T-cell (primary cell): Measurements from ENCODE around the gene CLSTN3. TPM values are rescaled to one million over a fixed set of nuclear protein-coding genes. Genes with fewer than 3 reads are reported as not detected.

Source experiments
- ATAC-seq, 4 experiments: fragments of 200-7000 bp in 3 of 4; fragments of 150-1000 bp in 1 of 4; cut with Tn5 transposase; replicated peaks in 1 of 4; 1 replicate in 3 of 4; 2 replicates in 1 of 4; pipeline ENCODE4 v1.10.0; 2021; ENCODE audit warnings: moderate library complexity in 3 of 4, mild to moderate bottlenecking in 2 of 4, moderate number of reproducible peaks in 1 of 4
- CTCF ChIA-PET, 2 donors: fragments of 300-600 bp; sonication (Branson Sonifier 250); formaldehyde crosslinking; loops; one replicate each; lab custom pipeline; 2022; ENCODE audit warnings: antibody characterized with exemption in 2 of 2; lab: Charles Lee
- POLR2A ChIA-PET, 2 donors: fragments of 300-600 bp; sonication (Branson Sonifier 250); formaldehyde crosslinking; loops; one replicate each; lab custom pipeline; 2022; ENCODE audit warnings: antibody characterized with exemption in 2 of 2; lab: Charles Lee
- DNase-seq, 35 experiments: peaks; one replicate each; pipeline versions ENCODE4 v3.0.0 to v3.0.0-alpha.2; 2013 to 2023
- H3K27ac ChIP-seq: one replicate; pipeline ENCODE4 v1.5.1; 2013; ENCODE audit warnings: low read length
- H3K27me3 ChIP-seq, 2 experiments: replicated peaks in 1 of 2; 1 replicate in 1 of 2; 2 replicates in 1 of 2; pipeline versions ENCODE4 v1.6.1 to v1.7.0; 2013; ENCODE audit warnings: low read length in 1 of 2, mixed read lengths in 1 of 2; ENCODE audit not compliant: control insufficient read depth in 2 of 2, insufficient read depth in 2 of 2; ENCODE audit errors: extremely low read depth in 1 of 2
- H3K36me3 ChIP-seq, 2 donors: 1 replicate in 1 of 2; 2 replicates in 1 of 2; pipeline versions ENCODE4 v1.6.1 to v1.7.0; 2013; ENCODE audit warnings: low read length in 1 of 2; ENCODE audit not compliant: control insufficient read depth in 2 of 2, insufficient read depth in 1 of 2; ENCODE audit errors: extremely low read depth in 1 of 2
- H3K4me1 ChIP-seq, 2 experiments: 1 replicate in 1 of 2; 2 replicates in 1 of 2; pipeline versions ENCODE4 v1.6.1 to v1.7.0; 2013; ENCODE audit warnings: low read length in 2 of 2, mixed read lengths in 1 of 2; ENCODE audit not compliant: insufficient read depth in 2 of 2, control insufficient read depth in 1 of 2; ENCODE audit errors: extremely low read depth in 1 of 2
- H3K4me3 ChIP-seq, 2 donors: 1 replicate in 1 of 2; 2 replicates in 1 of 2; pipeline versions ENCODE4 v1.5.1 to v1.7.0; 2013; ENCODE audit warnings: mild to moderate bottlenecking in 2 of 2, low read length in 1 of 2, moderate library complexity in 1 of 2; ENCODE audit not compliant: control insufficient read depth in 1 of 2; ENCODE audit errors: extremely low read depth in 1 of 2
- H3K9me3 ChIP-seq: 2 replicates; pipeline ENCODE4 v1.7.0; 2013
- H3K27ac Mint-ChIP-seq, 2 donors: one replicate each; pipeline ENCODE4 v1.8.0; 2020 to 2021; ENCODE audit warnings: mild to moderate bottlenecking in 2 of 2, mixed read lengths in 2 of 2
- H3K27me3 Mint-ChIP-seq, 2 donors: one replicate each; pipeline ENCODE4 v1.8.0; 2021 to 2022; ENCODE audit warnings: mixed read lengths in 2 of 2
- H3K36me3 Mint-ChIP-seq: one replicate; pipeline ENCODE4 v1.8.0; 2021; ENCODE audit warnings: mixed read lengths
- H3K4me1 Mint-ChIP-seq, 3 donors: one replicate each; pipeline ENCODE4 v1.8.0; 2020 to 2022; ENCODE audit warnings: mixed read lengths in 3 of 3, mild to moderate bottlenecking in 1 of 3
- H3K4me3 Mint-ChIP-seq, 3 donors: one replicate each; pipeline ENCODE4 v1.8.0; 2020 to 2022; ENCODE audit warnings: mild to moderate bottlenecking in 3 of 3, mixed read lengths in 3 of 3, moderate library complexity in 3 of 3
- H3K9me3 Mint-ChIP-seq, 3 donors: one replicate each; pipeline ENCODE4 v1.8.0; 2020 to 2022; ENCODE audit warnings: mixed read lengths in 3 of 3
- WGBS: methylation state at CpG from one replicate; pipeline ENCODE4 v1.1.5; 2013; ENCODE audit warnings: missing lambda C conversion rate; ENCODE audit not compliant: insufficient coverage; 5-methylcytosine and 5-hydroxymethylcytosine counted together
- total RNA-seq, 35 experiments: library from RNA in 6 of 35; stranded (reverse) in 6 of 35; fragments of 120-200 nt in 1 of 35; gene quantifications; one replicate each; pipeline versions ENCODE4 v1.2.1 to v1.2.4 and lab custom pipeline; 2013 to 2026

CLSTN3 gene
- total RNA-seq (10 to 100 TPM; 29.0 to 50.0 (median 41.5) TPM), total RNA-seq (lab: John Stamatoyannopoulos, UW) (8.8 to 113 (median 43.0) reads per million in 29 experiments)
- 36.4 TPM for total RNA-seq (2013)

DNA sequence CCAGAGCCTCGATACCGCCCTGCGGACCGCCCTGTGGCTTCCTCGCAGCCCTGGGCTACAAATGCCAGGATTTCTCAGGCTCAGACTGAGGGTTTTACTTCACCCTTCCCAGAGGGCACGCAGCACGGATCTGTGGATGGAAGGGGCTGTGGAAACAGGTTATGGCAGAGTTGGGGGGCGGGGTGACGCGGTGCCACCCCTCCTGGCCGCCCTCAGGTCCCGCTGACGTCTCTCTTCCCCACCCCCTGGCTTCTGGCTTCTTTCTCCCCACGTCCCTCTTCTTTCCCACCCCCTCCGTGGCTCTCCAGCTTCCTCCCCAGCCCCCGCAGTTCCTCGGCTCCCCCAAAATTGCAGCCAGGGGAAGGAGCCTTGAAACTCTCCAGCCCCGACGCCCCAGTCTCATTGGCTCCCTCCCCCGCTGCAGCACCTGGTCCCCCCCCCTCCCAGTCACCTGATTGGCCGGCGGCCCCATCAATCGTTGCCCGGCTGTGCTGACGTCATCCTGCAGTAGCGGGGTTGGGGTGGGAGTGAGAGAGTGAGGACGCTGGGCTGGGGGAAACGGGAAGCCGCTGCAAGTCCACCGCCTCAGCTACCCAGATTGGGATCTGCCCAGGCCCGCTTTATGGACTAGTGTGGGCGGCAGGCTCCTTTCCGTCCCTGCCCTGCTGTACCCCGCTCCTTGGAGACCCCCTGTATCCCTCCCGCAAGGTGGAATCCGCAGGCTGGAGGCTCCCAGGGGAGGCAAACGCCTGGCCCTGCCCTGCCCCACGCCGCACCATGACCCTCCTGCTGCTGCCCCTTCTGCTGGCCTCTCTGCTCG, at the start of gene CLSTN3:
CLSTN3 (plus strand) TSS at position 500 of the 820 bp plus-strand sequence; CDS start at position 778, 278 bp downstream.
- peak within 1 kb of the TSS; percentile 82 to 92 for H3K27ac Mint-ChIP-seq
- CTCF ChIA-PET: interaction anchor here in 1 of 2 donors (0.6 kb wide), 1 partner anchor 258 kb away, joined by 5 read pairs; no protein-coding TSS in a partner anchor
- H3K4me1 ChIP-seq: peaks cover 4 to 36% of the 10 kb centered on the region in 2 experiments
- ATAC-seq: peak; percentile 85 to 90 (median 88)
- peaks cover 1 to 24% of the 10 kb centered on the region in 2 donors for H3K36me3 ChIP-seq
- POLR2A ChIA-PET: interaction anchor here in 1 of 2 donors (0.7 kb wide), 1 partner anchor 222 kb away, joined by 8 read pairs; no protein-coding TSS in a partner anchor
- H3K9me3 ChIP-seq: no peaks in the 10 kb centered on the region
- no peaks in the 10 kb centered on the region for H3K9me3 Mint-ChIP-seq
- peak within 1 kb of the TSS; percentile 87 to 97 (median 92) for H3K4me3 Mint-ChIP-seq
- no peaks in the 10 kb centered on the region for H3K27me3 Mint-ChIP-seq
- WGBS: under 1% methylated on average over 23 of the region's 40 CpGs
- DNase-seq: peak; percentile 69 to 91 (median 84)
- peak within 1 kb of the TSS; percentile 78 for H3K27ac ChIP-seq
- H3K4me3 ChIP-seq: peak within 1 kb of the TSS; percentile 80 to 98
- H3K36me3 Mint-ChIP-seq: peaks cover 9% of the 10 kb centered on the region
- H3K4me1 Mint-ChIP-seq: peaks cover 28 to 47% (median 40%) of the 10 kb centered on the region in 3 donors
- no peaks in the 10 kb centered on the region for H3K27me3 ChIP-seq

DNA sequence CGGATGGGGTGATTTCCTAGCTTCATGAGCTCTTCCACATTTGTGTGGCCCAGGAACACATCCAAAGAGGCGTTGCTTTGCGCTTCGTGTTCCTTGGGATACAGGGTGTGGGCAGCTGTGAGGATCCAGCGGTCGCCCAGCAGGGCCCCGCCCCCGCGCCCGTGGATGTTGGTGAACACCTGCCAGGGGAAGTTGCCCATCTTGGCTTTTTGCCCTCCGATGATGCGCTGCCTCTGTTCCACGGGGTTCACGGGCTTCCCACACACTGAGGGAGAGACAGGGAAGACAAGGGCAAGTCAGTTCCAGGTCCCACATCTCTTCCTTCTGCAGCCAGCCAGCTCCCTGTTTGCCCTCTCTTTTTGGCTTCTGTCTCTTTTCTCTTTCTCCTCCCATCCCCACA, 49.1 kb upstream of the CLSTN3 start:
- WGBS: 95% methylated on average over 13 of the region's 14 CpGs
- Mint-ChIP-seq H3K4me3 (no peak overlapping the region), H3K27me3 (no peaks in the 10 kb centered on the region), H3K27ac (no peak overlapping the region), H3K9me3 (peaks cover 0 to 5% (median 0%) of the 10 kb centered on the region in 3 donors), H3K4me1 (no peaks in the 10 kb centered on the region), H3K36me3 (peaks cover 4% of the 10 kb centered on the region)
- ChIA-PET CTCF (no interaction called here), POLR2A (no interaction called here)
- no peaks in the 10 kb centered on the region for H3K9me3 ChIP-seq
- H3K4me3 ChIP-seq: no peak overlapping the region
- H3K36me3 ChIP-seq: no peaks in the 10 kb centered on the region
- no peaks in the 10 kb centered on the region for H3K4me1 ChIP-seq
- DNase-seq: no peak
- peaks cover 0 to 5% of the 10 kb centered on the region in 2 experiments for H3K27me3 ChIP-seq
- H3K27ac ChIP-seq: no peak overlapping the region
- no peak for ATAC-seq

DNA sequence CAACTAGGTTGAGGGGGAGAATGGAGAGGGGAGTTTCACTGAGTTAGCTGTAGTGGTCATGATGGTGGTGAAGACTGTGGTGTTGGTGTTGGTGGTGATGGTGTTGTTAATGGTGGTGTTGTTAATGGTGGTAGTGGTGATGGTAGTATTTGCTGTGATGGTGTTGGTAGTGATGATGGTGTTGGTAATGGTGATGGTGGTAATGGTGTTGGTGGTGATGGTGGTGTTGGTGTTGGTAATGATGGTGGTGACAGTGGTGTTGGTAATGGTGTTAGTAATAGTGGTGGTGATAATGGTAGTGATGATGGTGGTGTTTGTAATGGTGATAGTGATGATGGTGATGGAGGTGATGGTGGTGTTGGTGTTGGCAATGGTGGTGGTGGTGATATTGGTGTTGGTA, 47.0 kb upstream of the CLSTN3 start:
- peaks cover 0 to 5% of the 10 kb centered on the region in 2 experiments for H3K27me3 ChIP-seq
- no peak overlapping the region for H3K4me3 Mint-ChIP-seq
- H3K27me3 Mint-ChIP-seq: no peaks in the 10 kb centered on the region
- ATAC-seq (no peak), DNase-seq (no peak)
- no peak overlapping the region for H3K4me3 ChIP-seq
- no peaks in the 10 kb centered on the region for H3K4me1 Mint-ChIP-seq
- no peak overlapping the region for H3K27ac Mint-ChIP-seq
- H3K4me1 ChIP-seq: no peaks in the 10 kb centered on the region
- ChIA-PET CTCF (interaction anchor here in 1 of 2 donors (0.5 kb wide), 1 partner anchor 27 kb away, joined by 3 read pairs; no protein-coding TSS in a partner anchor), POLR2A (no interaction called here)
- no peaks in the 10 kb centered on the region for H3K9me3 ChIP-seq
- no peaks in the 10 kb centered on the region for H3K36me3 ChIP-seq
- H3K36me3 Mint-ChIP-seq: peaks cover 4% of the 10 kb centered on the region
- H3K9me3 Mint-ChIP-seq: peaks cover 0 to 5% (median 0%) of the 10 kb centered on the region in 3 donors
- no peak overlapping the region for H3K27ac ChIP-seq

DNA sequence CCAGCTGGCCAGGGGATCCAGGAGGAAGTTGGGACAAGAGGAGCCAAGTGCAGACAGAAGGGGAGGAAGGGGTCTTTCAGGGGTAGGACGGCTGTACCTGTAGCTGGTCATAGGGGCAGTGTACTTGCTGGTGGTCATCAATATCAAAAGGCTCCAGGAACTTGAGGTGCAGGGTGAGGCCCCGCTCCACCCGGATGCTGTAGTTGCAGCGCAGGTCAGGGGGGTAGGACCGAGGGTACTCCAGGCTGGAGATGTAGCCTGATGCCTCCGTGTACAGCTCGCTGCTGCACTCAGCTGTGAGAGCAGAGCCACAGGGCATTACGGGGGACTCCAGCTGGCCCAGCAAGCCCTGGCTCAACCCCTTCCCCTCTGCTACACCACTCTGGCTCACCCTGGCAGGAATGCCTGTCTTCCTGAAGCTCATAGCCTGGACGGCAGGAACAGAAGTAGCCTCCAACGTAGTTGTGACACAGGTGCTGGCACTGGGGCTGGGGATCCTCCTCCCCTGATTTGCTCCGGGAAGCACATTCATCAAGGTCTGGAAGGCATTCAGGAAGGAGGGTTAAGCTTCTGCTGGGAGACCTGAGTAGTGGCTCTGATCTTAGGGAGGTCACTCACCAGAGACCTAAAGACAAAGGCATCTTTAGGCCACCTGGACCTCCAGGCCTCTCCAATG, 40.8 kb upstream of the CLSTN3 start:
- Histone ChIP-seq H3K27me3 (peaks cover 0 to 29% of the 10 kb centered on the region in 2 experiments), H3K4me1 (peaks cover 0 to 16% of the 10 kb centered on the region in 2 experiments), H3K27ac (no peak overlapping the region), H3K36me3 (no peaks in the 10 kb centered on the region), H3K9me3 (no peaks in the 10 kb centered on the region), H3K4me3 (no peak overlapping the region)
- no peaks in the 10 kb centered on the region for H3K9me3 Mint-ChIP-seq
- H3K4me3 Mint-ChIP-seq: no peak overlapping the region
- CTCF ChIA-PET: interaction anchor here (0.6 to 1.6 kb wide), 3 partner anchors 15 to 217 kb away, joined by 4 to 7 read pairs (median 4); partner anchors contain the start of gene SPSB2 (in 1 of the 2)
- no peak overlapping the region for H3K27ac Mint-ChIP-seq
- H3K4me1 Mint-ChIP-seq: peaks cover 10 to 12% (median 10%) of the 10 kb centered on the region in 3 donors
- ATAC-seq (no peak), DNase-seq (no peak)
- peaks cover 0 to 3% of the 10 kb centered on the region in 2 donors for H3K27me3 Mint-ChIP-seq
- no peaks in the 10 kb centered on the region for H3K36me3 Mint-ChIP-seq
- WGBS: 90% methylated on average over 8 of the region's 11 CpGs
- POLR2A ChIA-PET: no interaction called here

DNA sequence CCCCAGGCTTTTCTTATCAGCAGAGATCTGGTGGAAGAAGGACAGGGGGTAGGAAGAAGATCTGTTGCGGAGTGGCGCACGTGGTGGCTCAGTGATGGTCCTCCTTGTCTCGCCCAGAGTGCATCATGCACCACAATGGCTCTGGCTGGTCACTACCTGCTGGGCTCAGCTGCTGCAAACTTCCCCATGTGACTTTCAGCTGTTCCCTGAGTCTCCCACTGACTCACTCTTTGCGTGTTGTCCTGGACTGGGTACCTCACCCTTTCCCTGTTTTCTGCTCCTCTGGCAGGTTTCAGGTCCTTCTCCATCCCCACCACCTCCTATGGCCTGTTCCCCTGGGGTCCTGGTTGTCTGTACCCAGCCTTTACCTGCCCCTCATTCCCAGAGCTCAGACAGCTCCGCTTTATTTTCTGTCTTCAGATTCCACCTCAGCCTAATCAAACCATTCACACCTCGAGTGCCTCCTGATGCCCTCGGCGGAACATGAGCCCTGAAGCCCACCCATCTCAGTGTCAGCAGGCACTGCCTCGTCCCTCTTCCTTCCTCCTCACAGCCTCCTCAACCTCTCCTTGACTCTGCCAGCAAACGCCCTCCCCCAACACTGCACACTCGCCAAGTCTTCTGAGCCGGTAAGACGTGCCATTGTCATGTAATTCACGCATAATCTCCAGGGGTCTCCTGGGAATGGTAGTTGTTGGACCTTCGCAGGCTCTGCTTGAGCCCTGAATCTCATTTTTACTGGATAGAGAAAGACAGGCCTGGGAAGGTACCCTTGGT, 39.8 kb upstream of the CLSTN3 start:
- Histone ChIP-seq H3K27me3 (peaks cover 0 to 29% of the 10 kb centered on the region in 2 experiments), H3K36me3 (no peaks in the 10 kb centered on the region), H3K9me3 (no peaks in the 10 kb centered on the region), H3K27ac (no peak overlapping the region), H3K4me3 (no peak overlapping the region), H3K4me1 (peaks cover 0 to 16% of the 10 kb centered on the region in 2 experiments)
- Mint-ChIP-seq H3K36me3 (no peaks in the 10 kb centered on the region), H3K27ac (no peak overlapping the region), H3K27me3 (peaks cover 0 to 3% of the 10 kb centered on the region in 2 donors), H3K4me1 (peaks cover 10 to 12% (median 10%) of the 10 kb centered on the region in 3 donors), H3K9me3 (no peaks in the 10 kb centered on the region), H3K4me3 (no peak overlapping the region)
- 84% methylated on average over 14 of the region's 16 CpGs for WGBS
- ATAC-seq (no peak), DNase-seq (no peak)
- CTCF ChIA-PET: interaction anchor here (1.2 to 1.3 kb wide), 2 partner anchors 165 to 221 kb away, joined by 4 read pairs; no protein-coding TSS in a partner anchor
- POLR2A ChIA-PET: interaction anchor here in 1 of 2 donors (0.6 kb wide), 1 partner anchor 55 kb away, joined by 5 read pairs; no protein-coding TSS in a partner anchor
